H4 (cell line): Measurements from ENCODE around the gene LIFR. TPM values are rescaled to one million over a fixed set of nuclear protein-coding genes. Genes with fewer than 3 reads are reported as not detected.
A peak's percentile ranks its signal among the peaks of the same experiment; 100 is the strongest.
"Not testable (repeated sequence)": the region's sequence is repeated elsewhere in the genome, so short reads cannot be mapped to it uniquely, and the experiment has no call there.

Experiments used
- DNase-seq: peaks from one replicate; pipeline ENCODE4 v3.0.0-alpha.2; 2015; ENCODE audit warnings: low spot score
- total RNA-seq: library from RNA; depleted of rRNA; stranded (reverse); fragments of >200 nt; shearing (Covaris generic); gene quantifications from 2 replicates; pipeline ENCODE4 v1.2.3, GENCODE V29; 2014

The LIFR gene
- total RNA-seq, 1 experiment from 2014 or later: 31.2 TPM

GRCh38 chr5:38547257-38547656, 9.2 kb downstream of the LIFR start:
- no peak for DNase-seq

- DNase-seq: no peak
Observed at GRCh38 chr5:38546691-38547146, 9.7 kb downstream of the LIFR start.

DNA sequence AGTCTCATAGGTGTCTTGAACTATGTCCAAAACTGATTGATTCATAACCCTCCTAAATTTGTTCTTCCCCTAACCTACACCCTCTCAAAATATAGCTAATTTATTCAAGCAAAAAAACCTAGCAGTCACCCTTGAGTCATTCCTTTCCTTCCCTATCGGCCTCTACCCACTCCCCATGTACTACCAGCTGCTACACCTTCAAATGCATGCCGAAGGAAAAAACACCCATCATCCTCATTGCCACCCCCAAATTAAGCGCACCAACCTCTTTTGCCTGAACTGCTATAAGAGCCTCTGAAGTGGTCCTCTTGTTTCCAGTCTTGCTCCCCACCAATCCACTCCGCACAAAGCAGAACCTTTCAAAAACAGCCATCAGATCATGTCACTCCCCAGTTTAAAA, 12.6 kb downstream of the LIFR start:
- no peak for DNase-seq

GRCh38 chr5:38543074-38543473, 13.4 kb downstream of the LIFR start:
- no peak for DNase-seq

- DNase-seq: no peak
Observed at GRCh38 chr5:38541174-38541725, 15.2 kb downstream of the LIFR start.

DNA sequence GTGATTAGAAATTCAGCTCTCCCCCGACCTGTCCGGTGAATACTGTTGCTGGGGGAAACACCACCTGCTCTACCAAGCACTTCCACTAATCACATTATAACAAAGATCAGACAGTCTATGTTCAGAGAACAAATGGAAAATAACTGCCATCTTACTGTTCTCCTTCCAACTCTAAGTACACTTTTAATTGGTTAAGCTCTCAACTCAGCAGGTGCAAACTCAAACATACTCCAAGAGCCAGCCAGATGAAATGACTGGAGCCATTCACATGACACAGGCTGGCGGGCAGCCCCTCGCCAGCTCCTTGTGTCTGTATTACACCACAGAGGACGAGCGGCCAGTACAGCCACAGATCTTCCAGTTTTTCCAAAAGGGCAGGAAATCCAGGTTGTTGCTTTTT, 16.1 kb downstream of the LIFR start:
- DNase-seq: no peak

DNA sequence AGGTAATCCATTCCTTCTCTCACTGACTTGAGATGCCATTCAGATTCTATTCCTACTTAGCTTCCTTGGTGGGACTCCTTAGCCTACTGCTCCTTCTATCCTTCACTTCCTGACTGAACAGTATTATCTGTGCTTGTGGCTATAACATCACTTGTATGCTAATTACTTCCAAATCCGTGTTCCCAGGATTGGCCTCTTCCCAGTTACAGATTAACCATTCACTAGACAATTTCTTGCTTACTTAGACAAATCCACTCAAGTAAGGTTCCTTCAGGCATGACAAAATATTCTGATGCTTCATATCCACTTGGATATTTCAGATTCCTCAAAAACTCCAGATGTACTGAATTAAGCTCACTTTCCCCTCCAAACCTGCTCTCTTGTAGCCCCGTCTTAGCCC, 18.3 kb downstream of the LIFR start:
- no peak for DNase-seq

DNA sequence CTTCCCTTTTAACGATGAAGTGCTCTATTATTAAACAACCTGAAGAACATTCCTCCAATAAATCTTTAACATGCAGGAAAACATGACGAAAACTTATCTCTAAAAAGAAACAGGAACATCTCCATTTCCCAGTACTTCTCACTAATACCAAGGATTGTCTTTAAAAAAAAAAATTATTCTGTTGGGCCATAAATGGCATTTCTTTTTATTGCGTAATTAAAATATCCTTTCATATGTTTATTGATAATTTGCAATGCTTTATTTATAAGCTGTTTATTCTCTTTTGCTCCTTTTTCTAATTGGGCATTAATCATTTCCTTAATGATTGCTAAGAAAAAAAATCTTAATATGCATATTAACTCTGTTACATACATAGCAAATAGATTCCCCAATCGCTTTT, 18.9 kb downstream of the LIFR start:
- no peak for DNase-seq

GRCh38 chr5:38536968-38537367, 19.5 kb downstream of the LIFR start:
- DNase-seq: no peak

DNA sequence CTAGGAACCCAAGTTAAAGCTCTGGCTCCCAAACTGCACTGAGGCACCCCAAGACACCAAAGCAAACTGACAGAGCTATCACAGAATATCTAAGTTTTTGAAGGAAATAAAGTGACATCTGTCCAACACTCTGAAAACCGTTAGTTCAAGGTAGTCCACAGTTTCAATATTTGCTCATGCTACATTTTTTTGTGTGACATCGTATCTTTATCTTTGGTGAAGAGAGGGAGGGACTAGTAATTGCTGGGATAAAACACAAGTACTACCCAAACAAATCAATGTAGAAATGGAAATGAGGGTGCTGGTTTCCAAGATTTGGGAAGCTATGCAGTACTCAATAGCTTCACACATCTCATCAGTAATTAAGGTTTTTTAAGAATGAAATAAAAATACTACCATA, 20.6 kb downstream of the LIFR start:
- no peak for DNase-seq

DNA sequence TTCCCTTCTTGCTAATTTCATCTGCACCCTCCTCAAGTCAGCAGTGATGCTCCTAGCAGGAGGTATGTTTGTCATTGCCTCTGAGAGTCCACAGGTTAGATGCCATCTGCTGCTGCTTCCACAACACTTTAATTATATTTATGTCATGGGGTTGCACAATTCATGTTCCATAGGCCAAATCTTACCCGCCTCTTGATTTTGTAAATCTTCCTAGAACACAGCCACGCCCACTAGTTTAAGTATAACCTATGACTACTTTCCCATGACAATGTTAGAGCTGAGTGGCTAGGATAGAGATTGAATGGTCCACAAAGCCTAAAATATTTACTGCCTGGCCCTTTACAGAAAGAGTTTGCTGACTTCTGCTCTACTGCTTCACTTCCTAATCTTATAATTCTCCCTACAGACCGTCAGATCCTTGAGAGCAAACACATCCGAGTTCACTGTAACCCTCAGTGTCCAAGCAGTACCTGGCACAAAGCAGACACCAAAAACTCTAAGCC, 21.1 kb downstream of the LIFR start:
- no peak for DNase-seq

GRCh38 chr5:38534156-38534453, 22.3 kb downstream of the LIFR start:
- no peak for DNase-seq

GRCh38 chr5:38533286-38534155, 22.9 kb downstream of the LIFR start:
- DNase-seq: no peak

GRCh38 chr5:38532165-38532669, 24.2 kb downstream of the LIFR start:
- DNase-seq: no peak

GRCh38 chr5:38531518-38531917, 24.9 kb downstream of the LIFR start:
- no peak for DNase-seq

- DNase-seq: no peak
Observed at GRCh38 chr5:38529955-38530646, 26.3 kb downstream of the LIFR start.

DNA sequence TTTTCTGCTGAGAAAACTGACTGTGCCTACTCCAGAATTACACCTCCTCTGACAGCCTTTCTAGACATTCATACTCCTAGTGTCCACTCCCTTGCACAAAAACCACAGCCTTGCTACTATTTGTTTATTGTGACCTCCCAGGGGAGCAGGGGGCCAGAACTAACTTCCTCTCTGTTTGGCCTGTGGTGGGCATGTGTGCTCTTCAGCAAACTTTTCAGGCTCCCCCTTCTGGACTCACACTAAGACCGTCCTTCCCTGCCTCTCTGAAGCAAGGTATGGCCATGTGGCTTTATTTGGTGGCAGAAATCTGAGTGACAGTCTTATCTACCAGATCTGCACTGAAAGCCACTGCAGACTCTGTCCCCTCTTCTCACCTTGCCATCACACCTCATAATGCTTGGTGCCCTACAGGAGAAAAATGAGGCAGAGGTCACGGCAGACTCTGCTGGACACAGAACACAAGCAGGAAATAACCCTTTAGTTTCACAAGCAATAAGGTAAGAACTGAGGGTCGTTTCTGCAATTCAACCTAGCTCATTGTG, 28.2 kb downstream of the LIFR start:
- peak; percentile 24 for DNase-seq

DNA sequence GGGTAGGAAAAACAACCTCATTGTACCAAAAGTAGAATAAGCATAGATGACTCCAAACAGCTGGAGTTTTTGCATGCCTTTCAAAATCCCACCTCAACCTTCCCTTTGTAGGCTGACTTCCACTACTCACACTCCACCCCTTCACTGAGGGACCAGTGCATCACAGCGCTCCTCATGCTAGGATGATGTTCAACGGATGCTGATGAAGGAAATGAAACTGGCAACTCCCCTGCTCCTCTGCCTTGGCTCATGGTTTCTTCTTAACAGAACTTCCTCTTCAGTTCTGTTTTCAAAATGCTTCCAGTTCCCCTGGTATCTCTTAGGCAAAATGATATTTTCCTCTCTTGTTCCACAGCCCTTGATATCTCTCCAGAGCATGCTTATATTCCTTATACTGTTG, 29.0 kb downstream of the LIFR start:
- no peak for DNase-seq

DNA sequence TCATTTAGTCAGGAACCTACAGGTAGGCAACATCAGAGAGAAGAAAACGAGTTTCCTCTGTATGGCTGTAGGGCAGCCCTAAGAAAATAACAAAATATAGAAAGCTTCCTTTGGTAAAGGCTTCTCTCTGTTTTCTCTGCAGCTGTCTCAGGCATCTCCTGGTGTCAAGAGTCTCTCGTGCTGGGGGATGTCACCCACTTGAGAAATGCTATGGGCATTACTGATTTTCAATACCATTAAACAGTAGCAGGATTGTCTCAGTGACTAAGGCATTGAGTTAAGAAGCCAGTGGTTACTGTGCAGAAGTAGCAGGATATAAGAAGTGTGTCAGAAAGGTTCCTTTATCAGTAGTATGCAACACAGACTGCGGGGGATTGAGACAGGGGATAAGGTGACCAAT, 32.4 kb downstream of the LIFR start:
- DNase-seq: no peak

GRCh38 chr5:38519476-38519875, 37.0 kb downstream of the LIFR start:
- no peak for DNase-seq

GRCh38 chr5:38518341-38518740, 38.1 kb downstream of the LIFR start:
- no peak for DNase-seq

- not testable (repeated sequence) for DNase-seq
Observed at GRCh38 chr5:38516649-38517048, 39.8 kb downstream of the LIFR start.
